Medulla oblongata (tissue), 1 donor: ENCODE data around the gene NDUFS6.

Experiments
- DNase-seq: peaks from one replicate; pipeline ENCODE4 v3.0.0-alpha.2; 2015; ENCODE audit errors: extremely low spot score

The NDUFS6 gene

GRCh38 chr5:1765141-1765879 lies 35.9 kb upstream of the NDUFS6 start:
- DNase-seq, result no peak

- no peak for DNase-seq
Observed at GRCh38 chr5:1765880-1766235, 35.3 kb upstream of the NDUFS6 start.

- DNase-seq, result no peak
Observed at GRCh38 chr5:1767524-1768282, 33.5 kb upstream of the NDUFS6 start.

- no peak for DNase-seq
Observed at GRCh38 chr5:1768283-1769000, 32.8 kb upstream of the NDUFS6 start.

GRCh38 chr5:1769017-1769640 lies 32.1 kb upstream of the NDUFS6 start:
- no peak for DNase-seq

GRCh38 chr5:1769752-1770442 lies 31.3 kb upstream of the NDUFS6 start:
- no peak for DNase-seq

- no peak for DNase-seq
Observed at GRCh38 chr5:1770443-1770802, 30.8 kb upstream of the NDUFS6 start.

- DNase-seq, result no peak
Observed at GRCh38 chr5:1771149-1772065, 29.8 kb upstream of the NDUFS6 start.

GRCh38 chr5:1772634-1773033 lies 28.6 kb upstream of the NDUFS6 start:
- DNase-seq, result no peak

- DNase-seq, result no peak
Observed at GRCh38 chr5:1776831-1777230, 24.4 kb upstream of the NDUFS6 start.

GRCh38 chr5:1777281-1778137 lies 23.7 kb upstream of the NDUFS6 start:
- DNase-seq, result no peak

GRCh38 chr5:1778138-1779020 lies 22.8 kb upstream of the NDUFS6 start:
- no peak for DNase-seq

- DNase-seq, result no peak
Observed at GRCh38 chr5:1779021-1779680, 22.1 kb upstream of the NDUFS6 start.

GRCh38 chr5:1779782-1780613 lies 21.2 kb upstream of the NDUFS6 start:
- DNase-seq, result no peak

GRCh38 chr5:1780614-1780930 lies 20.6 kb upstream of the NDUFS6 start:
- no peak for DNase-seq

- DNase-seq, result no peak
Observed at GRCh38 chr5:1781107-1781506, 20.1 kb upstream of the NDUFS6 start.

- DNase-seq, result no peak
Observed at GRCh38 chr5:1781726-1782384, 19.4 kb upstream of the NDUFS6 start.
